ENCODE results near the gene TULP4.
"Not testable (repeated sequence)": the region's sequence is repeated elsewhere in the genome, so short reads cannot be mapped to it uniquely, and the experiment has no call there.

Gene TULP4

GRCh38 chr6:158389193-158389919 lies 77.1 kb downstream of the TULP4 start:
- DNase-seq (ENCODE audit: low read depth, low spot score): no peak

DNA sequence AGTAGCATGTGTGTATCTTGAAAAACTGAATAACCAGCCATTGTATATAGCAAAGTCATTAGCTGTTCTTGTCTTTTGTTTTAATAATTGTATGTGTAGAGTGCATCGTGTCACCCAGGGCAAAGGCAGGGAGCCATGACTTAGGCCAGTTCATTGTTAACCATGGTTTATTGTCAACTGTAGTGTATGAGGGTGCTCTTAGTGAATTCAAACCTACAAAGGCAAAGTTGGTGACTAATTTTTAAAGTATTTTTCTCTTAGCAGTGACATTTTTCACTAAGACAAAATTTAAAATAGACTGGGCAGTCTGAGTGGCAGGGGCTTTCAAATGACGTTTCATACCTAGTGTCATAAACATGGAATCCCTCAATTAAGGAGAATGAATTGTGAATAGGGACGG lies 79.0 kb downstream of the TULP4 start:
- no peak for DNase-seq (ENCODE audit: low read depth, low spot score)

DNA sequence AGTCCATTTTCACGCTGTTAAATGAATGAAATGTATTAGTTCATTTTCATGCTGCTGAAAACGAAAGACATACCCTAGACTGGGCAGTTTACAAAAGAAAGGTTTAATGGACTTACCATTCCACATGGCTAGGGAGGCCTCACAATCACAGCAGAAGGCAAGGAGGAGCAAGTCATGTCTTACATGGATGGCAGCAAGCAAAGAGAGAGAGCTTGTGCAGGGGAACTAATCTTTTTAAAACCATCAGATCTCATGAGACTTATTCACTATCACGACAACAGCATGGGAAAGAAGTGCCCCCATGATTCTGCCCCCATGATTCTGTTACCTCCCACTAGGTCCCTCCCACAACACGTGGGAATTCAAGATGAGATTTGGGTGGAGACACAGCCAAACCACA lies 79.7 kb downstream of the TULP4 start:
- DNase-seq (ENCODE audit: low read depth, low spot score): not testable (repeated sequence)

DNA sequence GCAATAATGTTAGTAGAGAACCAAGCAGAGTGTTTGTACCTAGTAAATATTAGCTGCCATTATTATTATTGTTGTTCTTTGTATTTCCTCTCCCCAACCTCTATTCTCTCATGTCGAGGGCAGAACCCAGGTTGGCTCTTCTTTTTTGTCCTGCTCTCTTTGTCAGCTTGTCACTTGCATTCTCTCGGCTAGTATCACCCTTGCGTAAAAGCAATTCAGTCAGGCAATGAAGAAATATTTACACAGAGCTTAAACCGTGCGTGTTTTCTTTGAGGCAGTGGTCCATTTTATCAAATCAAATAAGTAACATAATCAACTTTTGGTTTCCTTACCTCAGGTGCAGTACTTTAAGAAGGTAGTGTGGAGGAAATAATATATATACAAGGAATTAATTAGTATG lies 83.9 kb downstream of the TULP4 start:
- DNase-seq (ENCODE audit: low read depth, low spot score): no peak

DNA sequence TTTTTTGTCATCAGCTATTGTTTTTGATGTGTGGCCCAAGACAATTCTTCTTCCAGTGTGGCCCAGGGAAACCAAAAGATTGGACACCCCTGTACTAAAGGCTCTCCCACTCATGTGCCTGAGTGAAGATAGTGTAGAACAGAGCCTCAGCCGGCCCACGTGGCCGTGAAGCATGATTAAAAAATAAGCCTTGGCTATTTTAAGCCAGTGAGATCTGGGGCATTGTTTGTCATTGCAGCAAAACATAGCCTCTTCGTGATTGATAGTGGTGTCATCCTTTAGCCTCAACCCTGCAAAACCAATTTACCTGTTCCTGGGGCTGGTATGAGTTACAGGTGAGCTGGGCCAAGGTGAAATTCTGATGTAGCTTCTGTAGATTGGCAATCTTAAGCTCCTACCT lies 85.3 kb downstream of the TULP4 start:
- DNase-seq (ENCODE audit: low read depth, low spot score): no peak

DNA sequence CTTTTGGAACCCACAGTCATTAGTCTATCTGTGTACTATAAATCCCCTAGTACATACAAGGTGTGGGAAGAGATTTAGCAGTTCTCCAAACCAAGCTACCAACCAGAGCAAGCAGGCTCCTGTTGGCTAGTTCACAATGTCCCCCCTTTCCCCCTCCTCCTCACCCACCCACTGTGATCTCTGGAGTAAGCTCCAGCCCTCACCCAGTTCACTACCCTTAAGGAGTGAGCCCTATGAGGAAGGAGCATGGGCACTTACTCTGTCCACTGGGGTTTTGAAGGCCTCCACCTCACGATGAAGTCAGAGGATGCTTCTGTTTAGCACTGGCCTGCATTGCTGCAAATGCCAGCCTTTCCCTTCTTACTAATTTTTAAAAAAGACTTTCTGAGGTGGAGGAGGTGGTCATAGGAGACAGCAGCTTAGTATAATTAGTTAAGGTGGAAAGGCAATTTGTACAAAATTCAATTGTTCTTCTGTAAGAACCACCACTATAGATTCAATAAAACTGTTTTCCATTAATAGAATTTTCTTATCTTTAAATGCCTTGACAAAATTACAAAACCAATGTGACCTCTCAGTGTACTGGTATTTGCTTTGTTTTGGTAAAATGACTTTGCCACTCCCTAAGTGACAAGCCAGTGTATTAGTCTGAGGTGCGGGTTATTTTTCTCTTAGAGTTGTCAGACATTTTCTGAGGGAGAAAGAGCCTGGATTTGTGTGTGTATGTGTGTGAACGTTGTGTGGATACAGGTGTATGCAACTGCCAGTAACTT lies 86.2 kb downstream of the TULP4 start:
- no peak for DNase-seq (ENCODE audit: low read depth, low spot score)

DNA sequence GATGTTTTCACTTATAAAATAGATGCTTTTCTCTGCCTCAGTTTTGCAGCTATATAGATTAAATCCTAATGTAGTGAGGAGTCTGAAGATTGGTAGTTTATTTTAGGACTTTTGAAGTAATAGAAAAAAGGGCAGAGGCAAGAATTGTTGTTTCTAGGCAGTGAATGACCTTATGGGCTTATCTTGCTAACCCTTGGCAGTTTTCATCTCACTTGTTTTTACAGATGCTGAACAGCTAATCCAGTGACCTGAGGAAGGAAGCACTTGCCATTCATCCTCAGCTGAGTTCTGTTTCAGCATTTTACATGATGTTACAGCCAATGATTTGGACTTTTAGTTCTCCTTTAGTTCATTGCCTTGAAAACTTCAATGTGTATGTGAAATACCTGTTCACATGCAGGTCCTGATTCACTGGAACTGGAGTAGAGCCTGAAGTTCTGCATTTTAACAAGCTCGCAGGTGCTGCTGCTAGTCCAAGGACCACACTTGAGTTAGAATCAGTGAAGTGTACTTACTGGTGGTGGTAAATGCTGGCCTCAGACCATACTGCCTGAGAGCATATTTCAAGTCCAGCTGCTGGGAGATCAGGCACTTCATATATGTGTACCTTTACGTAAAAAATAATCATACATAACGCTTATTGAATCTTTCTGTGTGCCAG lies 86.9 kb downstream of the TULP4 start:
- no peak for DNase-seq (ENCODE audit: low read depth, low spot score)

DNA sequence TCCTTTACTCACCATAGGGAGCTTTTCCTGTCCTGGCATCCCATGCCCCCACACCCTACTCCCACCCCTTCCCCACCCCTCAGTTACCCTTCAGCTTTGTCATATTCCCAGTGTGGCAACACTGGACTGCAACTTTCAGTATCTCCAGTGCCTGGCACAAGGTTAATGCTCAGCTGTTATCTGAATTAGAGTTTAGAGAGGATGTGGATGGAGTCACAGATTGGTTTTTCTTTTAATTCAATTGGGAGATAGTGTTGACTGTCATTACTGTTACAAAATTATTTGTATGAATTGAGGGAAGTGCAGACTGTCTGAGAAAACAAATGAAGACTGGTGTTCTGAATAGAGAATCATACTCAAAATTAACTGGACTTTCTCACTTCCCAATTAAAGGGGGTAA lies 89.9 kb downstream of the TULP4 start:
- no peak for DNase-seq (ENCODE audit: low read depth, low spot score)

- DNase-seq (ENCODE audit: low read depth, low spot score): not testable (repeated sequence)
Measured at GRCh38 chr6:158405321-158405831, 93.1 kb downstream of the TULP4 start.

DNA sequence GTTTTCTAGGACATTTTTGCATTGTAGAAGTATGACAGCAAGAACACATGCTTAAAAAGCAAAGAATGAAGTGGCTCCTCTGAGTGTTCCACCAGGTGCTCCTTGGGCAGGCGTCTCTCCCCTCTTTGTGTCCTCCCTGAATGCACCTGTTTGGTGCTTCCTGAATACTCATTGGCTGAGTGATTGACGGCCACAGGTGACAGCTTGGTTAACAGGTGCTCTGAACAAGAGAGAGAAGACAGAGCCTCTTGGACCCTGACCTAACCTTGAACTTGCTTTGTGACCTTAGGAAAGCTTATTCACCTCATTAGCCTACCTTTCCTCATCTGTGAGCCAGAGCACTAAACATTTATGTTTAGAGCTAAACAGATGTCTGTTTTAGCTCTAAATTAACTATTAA lies 93.7 kb downstream of the TULP4 start:
- DNase-seq (ENCODE audit: low read depth, low spot score): no peak

DNA sequence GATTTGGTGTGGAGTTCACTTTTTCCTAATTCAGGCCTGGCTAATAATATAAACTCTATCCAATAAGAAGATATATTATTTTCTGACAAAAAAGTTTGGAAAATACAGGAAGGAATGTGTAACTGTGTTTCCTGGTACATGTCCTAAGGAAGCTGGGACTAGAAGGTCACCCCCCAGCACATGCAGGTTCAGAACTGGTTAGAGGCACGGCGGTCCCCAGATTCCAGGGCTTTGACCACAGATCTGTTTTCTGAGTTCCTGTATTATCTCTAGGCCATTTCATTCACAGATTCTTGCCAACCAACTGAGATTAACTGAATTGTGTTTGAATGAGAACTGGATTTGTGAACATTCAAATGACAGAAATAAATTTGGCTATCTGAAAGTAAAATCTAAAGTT lies 94.5 kb downstream of the TULP4 start:
- no peak for DNase-seq (ENCODE audit: low read depth, low spot score)

GRCh38 chr6:158408013-158408412 lies 95.7 kb downstream of the TULP4 start:
- DNase-seq (ENCODE audit: low read depth, low spot score): no peak

DNA sequence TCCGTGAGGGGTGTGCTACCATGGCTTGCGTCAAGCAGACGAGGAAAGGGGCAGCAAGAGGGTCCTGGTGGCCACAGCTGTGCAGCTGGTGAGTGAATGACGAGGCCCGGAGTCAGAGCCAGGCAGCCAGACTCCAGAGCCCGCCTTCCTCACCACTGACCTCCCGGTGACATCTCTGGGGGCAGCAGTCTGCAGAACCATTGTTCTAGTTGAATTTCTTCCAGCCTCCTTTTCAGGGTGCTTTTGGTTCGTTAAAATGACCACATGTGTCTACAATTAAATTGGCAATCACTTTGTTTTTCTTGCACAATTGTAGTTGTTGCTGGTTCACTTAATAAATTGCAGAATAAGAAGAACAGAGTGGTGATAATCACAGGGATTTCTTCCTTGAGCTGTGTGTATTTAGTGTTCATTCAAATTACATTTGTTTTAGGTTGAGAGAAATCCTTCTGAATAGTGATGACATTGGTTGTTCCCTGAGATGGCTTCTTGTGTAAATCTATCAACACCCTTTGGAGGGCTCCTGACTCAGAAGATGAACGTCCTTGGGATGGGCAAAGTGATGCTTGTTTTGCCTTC lies 96.4 kb downstream of the TULP4 start:
- no peak for DNase-seq (ENCODE audit: low read depth, low spot score)

GRCh38 chr6:158409451-158409850 lies 97.2 kb downstream of the TULP4 start:
- no peak for DNase-seq (ENCODE audit: low read depth, low spot score)

DNA sequence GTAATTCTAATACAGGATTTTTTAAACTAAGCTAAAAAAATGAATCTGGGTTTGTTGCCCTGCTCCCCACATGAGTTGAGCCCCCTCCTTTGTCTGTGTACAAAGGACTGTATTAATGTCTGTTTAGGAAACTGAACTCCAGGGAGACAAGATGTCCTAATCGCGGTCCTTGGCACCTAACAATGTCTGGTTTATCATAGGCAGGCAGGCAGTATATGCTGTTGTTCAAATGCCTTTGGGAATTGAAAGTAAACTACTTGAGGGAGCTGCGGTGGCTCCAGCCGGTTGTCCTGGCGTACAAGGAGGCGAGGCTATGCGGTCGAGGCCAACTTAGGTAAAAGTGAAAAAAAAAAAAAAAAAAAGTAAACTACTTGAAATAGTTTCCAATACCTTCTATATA lies 98.5 kb downstream of the TULP4 start:
- no peak for DNase-seq (ENCODE audit: low read depth, low spot score)

GRCh38 chr6:158411998-158412397 lies 99.7 kb downstream of the TULP4 start:
- no peak for DNase-seq (ENCODE audit: low read depth, low spot score)

GRCh38 chr6:158413028-158413427 lies 100.8 kb downstream of the TULP4 start:
- no peak for DNase-seq (ENCODE audit: low read depth, low spot score)

GRCh38 chr6:158413814-158414565 lies 101.7 kb downstream of the TULP4 start:
- DNase-seq (ENCODE audit: low read depth, low spot score): no peak

GRCh38 chr6:158414851-158415262 lies 102.6 kb downstream of the TULP4 start:
- no peak for DNase-seq (ENCODE audit: low read depth, low spot score)

DNA sequence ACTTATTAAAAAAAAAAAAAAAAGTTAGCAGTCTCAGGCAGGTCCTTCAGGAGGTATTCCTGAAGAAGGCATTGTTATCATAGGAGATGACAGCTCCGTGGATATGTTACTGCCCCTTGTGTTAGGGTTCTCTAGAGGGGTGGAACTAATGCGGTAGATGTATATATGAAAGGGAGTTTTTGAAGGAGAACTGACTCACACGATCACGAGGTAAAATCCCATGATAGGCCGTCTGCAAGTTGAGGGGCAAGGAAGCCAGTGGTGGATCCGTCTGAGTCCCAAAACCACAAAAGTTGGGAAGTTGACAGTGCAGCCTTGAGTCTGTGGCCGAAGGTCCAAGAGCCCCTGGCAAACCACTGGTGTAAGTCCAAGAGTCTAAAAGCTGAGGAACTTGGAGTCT lies 103.4 kb downstream of the TULP4 start:
- no peak for DNase-seq (ENCODE audit: low read depth, low spot score)
